ENCODE results near the gene BCAR1.

The BCAR1 gene

DNA sequence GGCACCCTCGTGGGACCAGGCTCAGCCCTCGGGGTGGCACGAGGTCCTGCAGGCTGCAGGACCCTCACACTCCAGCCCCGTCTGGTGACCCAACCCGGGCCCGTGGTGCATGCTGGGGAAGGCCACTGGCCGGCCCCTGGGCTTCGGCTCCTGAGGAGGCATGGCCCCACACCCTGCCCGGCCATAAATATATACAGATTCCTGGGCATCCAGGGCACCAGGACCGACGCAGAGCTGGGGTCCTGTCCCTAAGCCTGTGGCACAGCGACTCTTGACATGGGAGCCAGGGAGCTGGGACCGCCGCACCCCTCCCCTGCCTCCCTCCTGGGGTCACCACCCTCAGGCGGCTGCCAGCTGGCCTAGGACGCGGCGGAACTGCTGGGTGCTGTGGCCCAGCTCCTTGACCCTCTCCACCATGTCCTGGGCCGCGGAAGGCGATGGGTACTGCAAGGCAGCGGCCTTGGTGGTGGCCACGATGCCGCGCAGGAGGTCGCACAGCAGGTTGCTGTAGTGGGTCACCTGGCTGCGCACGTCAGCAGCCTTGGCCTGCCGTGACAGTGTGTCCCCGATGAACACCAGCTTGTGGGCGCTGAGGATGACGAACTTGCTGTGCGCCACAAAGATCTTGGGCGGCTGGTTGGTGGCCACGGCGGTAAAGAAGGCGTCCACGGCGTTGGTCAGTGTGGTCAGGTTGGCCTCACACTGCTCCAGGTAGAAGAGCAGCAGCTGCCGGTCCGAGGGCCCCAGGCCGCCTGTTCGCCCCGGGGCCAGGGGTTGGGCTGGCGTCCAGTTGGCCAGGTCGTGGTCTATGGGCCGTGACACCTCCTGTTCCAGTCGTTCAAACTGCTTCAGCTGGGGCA, 22.0 kb downstream of the BCAR1 start:
- DNase-seq (ENCODE audit: low read depth, low spot score), result no peak
- TF ChIP-seq, protein P1, sequence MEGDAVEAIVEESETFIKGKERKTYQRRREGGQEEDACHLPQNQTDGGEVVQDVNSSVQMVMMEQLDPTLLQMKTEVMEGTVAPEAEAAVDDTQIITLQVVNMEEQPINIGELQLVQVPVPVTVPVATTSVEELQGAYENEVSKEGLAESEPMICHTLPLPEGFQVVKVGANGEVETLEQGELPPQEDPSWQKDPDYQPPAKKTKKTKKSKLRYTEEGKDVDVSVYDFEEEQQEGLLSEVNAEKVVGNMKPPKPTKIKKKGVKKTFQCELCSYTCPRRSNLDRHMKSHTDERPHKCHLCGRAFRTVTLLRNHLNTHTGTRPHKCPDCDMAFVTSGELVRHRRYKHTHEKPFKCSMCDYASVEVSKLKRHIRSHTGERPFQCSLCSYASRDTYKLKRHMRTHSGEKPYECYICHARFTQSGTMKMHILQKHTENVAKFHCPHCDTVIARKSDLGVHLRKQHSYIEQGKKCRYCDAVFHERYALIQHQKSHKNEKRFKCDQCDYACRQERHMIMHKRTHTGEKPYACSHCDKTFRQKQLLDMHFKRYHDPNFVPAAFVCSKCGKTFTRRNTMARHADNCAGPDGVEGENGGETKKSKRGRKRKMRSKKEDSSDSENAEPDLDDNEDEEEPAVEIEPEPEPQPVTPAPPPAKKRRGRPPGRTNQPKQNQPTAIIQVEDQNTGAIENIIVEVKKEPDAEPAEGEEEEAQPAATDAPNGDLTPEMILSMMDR (IDR thresholded peaks at IDR 0.05; ENCODE audit: low read depth, low read length), result no peak
- in situ Hi-C loops (cut with HindIII; ENCODE audit: low sequenced_read_pairs), result loop anchor here (25.0 kb wide), 1 partner anchor 158 kb away; no protein-coding TSS in a partner anchor
- no peak overlapping the region for H3K4me3 ChIP-seq (ENCODE audit: low read depth, low read length)

DNA sequence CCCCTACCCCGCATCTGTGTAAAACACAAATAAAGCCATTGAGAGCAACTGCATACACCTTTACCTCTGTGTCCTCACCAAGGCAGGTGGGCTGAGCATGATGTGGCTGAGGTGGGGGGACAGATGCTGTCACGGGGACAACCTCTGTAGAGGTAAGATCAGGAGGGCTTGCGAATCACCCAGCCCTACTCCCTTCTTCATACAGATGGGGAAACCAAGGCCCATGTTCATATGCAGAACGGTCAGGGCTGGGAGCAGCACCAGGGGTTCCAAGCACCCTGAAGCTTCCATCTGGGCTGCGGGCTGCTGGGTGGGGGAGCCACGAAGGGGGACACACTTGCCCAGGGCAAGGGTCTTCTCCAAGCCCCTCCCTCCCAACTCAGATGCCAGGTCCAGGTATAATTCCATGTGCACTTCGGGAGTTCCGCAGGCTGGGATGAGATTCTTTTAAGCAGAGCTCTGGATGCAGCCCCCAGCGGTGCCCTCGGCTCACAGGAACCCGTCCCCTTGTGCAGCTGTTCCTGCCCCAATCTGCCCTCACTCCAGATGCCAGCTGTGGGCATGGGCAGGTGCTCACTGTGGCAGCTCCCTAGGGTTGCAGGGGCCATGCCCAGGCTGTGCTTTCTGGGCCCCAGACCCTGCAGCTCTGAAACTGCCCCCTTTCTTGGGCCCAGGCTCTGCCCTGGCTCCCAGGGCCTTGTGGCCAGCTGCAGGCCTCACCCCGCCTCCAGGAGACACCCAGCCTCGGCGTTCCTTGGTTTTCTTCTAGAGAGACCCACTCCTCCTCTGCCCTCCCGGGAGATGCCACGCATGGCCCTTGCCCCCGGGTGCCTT, 23.1 kb downstream of the BCAR1 start:
- in situ Hi-C loops (cut with HindIII; ENCODE audit: low sequenced_read_pairs), result loop anchor here (25.0 kb wide), 1 partner anchor 159 kb away; no protein-coding TSS in a partner anchor
- no peak for DNase-seq (ENCODE audit: low read depth, low spot score)
- no peak overlapping the region for H3K4me3 ChIP-seq (ENCODE audit: low read depth, low read length)
- TF ChIP-seq, protein P1 (IDR thresholded peaks at IDR 0.05; ENCODE audit: low read depth, low read length), result no peak

- no peak for DNase-seq (ENCODE audit: low read depth, low spot score)
- no peak overlapping the region for H3K4me3 ChIP-seq (ENCODE audit: low read depth, low read length)
- TF ChIP-seq, protein P1 (IDR thresholded peaks at IDR 0.05; ENCODE audit: low read depth, low read length), result no peak
- in situ Hi-C loops (cut with HindIII; ENCODE audit: low sequenced_read_pairs), result loop anchor here (25.0 kb wide), 1 partner anchor 160 kb away; no protein-coding TSS in a partner anchor
These were observed 23.9 kb downstream of the BCAR1 start for GRCh38 chr16:75227361-75228142.

DNA sequence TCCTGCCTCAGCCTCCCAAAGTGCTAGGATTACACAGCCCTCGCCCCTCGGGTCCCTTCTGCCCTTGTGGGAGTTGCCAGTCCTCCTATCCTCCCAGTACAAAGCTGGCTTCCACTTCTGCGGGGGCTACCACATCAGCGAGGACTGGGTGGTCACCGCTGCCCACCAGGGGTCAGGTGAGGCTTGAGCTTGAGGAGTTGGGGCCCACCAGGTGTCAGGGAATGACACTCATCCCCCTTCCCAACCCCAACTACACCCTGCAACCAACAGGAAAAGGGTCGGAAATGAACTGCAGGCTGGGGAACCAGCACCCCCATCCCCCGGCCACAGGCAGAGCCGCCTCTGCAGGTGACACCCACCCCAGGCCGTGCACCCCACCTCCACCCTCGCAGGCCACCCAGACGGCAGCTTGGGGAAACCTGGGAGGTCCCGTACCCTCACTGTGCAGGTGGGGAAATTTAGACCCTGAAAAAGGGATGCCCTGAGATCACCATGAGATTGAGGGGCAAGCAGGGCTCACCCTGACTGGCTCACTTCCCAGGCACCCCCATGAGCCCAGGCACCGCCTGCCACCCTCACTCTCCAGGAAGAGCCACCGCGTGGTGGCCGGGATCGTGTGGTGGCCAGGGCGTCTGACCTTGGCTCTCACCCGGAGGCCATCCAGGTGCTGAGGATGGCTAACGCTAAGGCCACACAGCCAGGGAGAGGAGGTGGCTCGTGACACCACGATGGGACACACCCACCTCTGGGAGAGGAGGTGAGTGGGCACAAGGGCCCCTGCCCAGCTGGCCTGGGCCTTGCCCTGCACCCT, 24.7 kb downstream of the BCAR1 start:
- TF ChIP-seq, protein P1 (IDR thresholded peaks at IDR 0.05; ENCODE audit: low read depth, low read length), result peak; percentile 1
- DNase-seq (ENCODE audit: low read depth, low spot score), result no peak
- no peak overlapping the region for H3K4me3 ChIP-seq (ENCODE audit: low read depth, low read length)
- in situ Hi-C loops (cut with HindIII; ENCODE audit: low sequenced_read_pairs), result loop anchor here (25.0 kb wide), 1 partner anchor 161 kb away; no protein-coding TSS in a partner anchor

- TF ChIP-seq, protein P1 (IDR thresholded peaks at IDR 0.05; ENCODE audit: low read depth, low read length), result no peak
- in situ Hi-C loops (cut with HindIII; ENCODE audit: low sequenced_read_pairs), result loop anchor here (25.0 kb wide), 1 partner anchor 161 kb away; no protein-coding TSS in a partner anchor
- H3K4me3 ChIP-seq (ENCODE audit: low read depth, low read length), result no peak overlapping the region
- DNase-seq (ENCODE audit: low read depth, low spot score), result no peak
These were observed 25.5 kb downstream of the BCAR1 start for GRCh38 chr16:75225678-75226515.

Measured in astrocyte of the spinal cord (primary cell).